ENCODE data around the gene SLX1B. TPM values are rescaled to one million over a fixed set of nuclear protein-coding genes. Genes with fewer than 3 reads are reported as not detected.
"Not testable (repeated sequence)": the region's sequence is repeated elsewhere in the genome, so short reads cannot be mapped to it uniquely, and the experiment has no call there.

Gene SLX1B
- polyA plus RNA-seq (ENCODE audit: insufficient read length in 3 of 3): 10 to 100 TPM; 10.1 to 13.0 (median 12.4) TPM

GRCh38 chr16:29454269-29454668, at the start of gene SLX1B, which contains the start of gene BOLA2:
SLX1B (plus strand) TSS chr16:29454533.
BOLA2 (minus strand) TSS chr16:29454351; CDS start chr16:29454253, 98 bp downstream.
- DNase-seq (ENCODE audit: low read depth in 3 of 3, low spot score in 2 of 3): not testable (repeated sequence)

- not testable (repeated sequence) for DNase-seq (ENCODE audit: low read depth in 3 of 3, low spot score in 2 of 3)
Observed at GRCh38 chr16:29405249-29405648, 49.1 kb upstream of the SLX1B start.

GRCh38 chr16:29423587-29423986, 30.7 kb upstream of the SLX1B start:
- DNase-seq (ENCODE audit: low read depth in 3 of 3, low spot score in 2 of 3): not testable (repeated sequence)

- DNase-seq (ENCODE audit: low read depth in 3 of 3, low spot score in 2 of 3): not testable (repeated sequence)
Observed at GRCh38 chr16:29425390-29425789, 28.9 kb upstream of the SLX1B start.

- DNase-seq (ENCODE audit: low read depth in 3 of 3, low spot score in 2 of 3): not testable (repeated sequence)
Observed at GRCh38 chr16:29453754-29454153, 579 bp upstream of the SLX1B start.

GRCh38 chr16:29454828-29455227, 495 bp downstream of the SLX1B start:
- not testable (repeated sequence) for DNase-seq (ENCODE audit: low read depth in 3 of 3, low spot score in 2 of 3)

GRCh38 chr16:29457660-29458059, 3.3 kb downstream of the SLX1B start:
- DNase-seq (ENCODE audit: low read depth in 3 of 3, low spot score in 2 of 3): not testable (repeated sequence)

- DNase-seq (ENCODE audit: low read depth in 3 of 3, low spot score in 2 of 3): not testable (repeated sequence)
Observed at GRCh38 chr16:29459706-29460646, 5.6 kb downstream of the SLX1B start, which contains the start of gene SULT1A4. SULT1A4 (plus strand) TSS chr16:29459913; CDS start chr16:29461386, 1,473 bp downstream.

GRCh38 chr16:29460647-29461030, 6.3 kb downstream of the SLX1B start:
- DNase-seq (ENCODE audit: low read depth in 3 of 3, low spot score in 2 of 3): not testable (repeated sequence)

GRCh38 chr16:29465985-29466824, 11.9 kb downstream of the SLX1B start:
- not testable (repeated sequence) for DNase-seq (ENCODE audit: low read depth in 3 of 3, low spot score in 2 of 3)

- DNase-seq (ENCODE audit: low read depth in 3 of 3, low spot score in 2 of 3): not testable (repeated sequence)
Observed at GRCh38 chr16:29466904-29467303, 12.6 kb downstream of the SLX1B start.

GRCh38 chr16:29467654-29468366, 13.5 kb downstream of the SLX1B start:
- DNase-seq (ENCODE audit: low read depth in 3 of 3, low spot score in 2 of 3): not testable (repeated sequence)

- not testable (repeated sequence) for DNase-seq (ENCODE audit: low read depth in 3 of 3, low spot score in 2 of 3)
Observed at GRCh38 chr16:29469660-29470059, 15.3 kb downstream of the SLX1B start.

GRCh38 chr16:29472065-29472464, 17.7 kb downstream of the SLX1B start:
- not testable (repeated sequence) for DNase-seq (ENCODE audit: low read depth in 3 of 3, low spot score in 2 of 3)

- DNase-seq (ENCODE audit: low read depth in 3 of 3, low spot score in 2 of 3): not testable (repeated sequence)
Observed at GRCh38 chr16:29482276-29482675, 27.9 kb downstream of the SLX1B start.

- not testable (repeated sequence) for DNase-seq (ENCODE audit: low read depth in 3 of 3, low spot score in 2 of 3)
Observed at GRCh38 chr16:29506308-29506707, 52.0 kb downstream of the SLX1B start, which contains the start of gene NPIPB12. NPIPB12 (minus strand) TSS chr16:29506408.

Measured in right renal cortex interstitium (tissue), 3 donors.